ENCODE results near the gene STOM.

STOM gene

DNA sequence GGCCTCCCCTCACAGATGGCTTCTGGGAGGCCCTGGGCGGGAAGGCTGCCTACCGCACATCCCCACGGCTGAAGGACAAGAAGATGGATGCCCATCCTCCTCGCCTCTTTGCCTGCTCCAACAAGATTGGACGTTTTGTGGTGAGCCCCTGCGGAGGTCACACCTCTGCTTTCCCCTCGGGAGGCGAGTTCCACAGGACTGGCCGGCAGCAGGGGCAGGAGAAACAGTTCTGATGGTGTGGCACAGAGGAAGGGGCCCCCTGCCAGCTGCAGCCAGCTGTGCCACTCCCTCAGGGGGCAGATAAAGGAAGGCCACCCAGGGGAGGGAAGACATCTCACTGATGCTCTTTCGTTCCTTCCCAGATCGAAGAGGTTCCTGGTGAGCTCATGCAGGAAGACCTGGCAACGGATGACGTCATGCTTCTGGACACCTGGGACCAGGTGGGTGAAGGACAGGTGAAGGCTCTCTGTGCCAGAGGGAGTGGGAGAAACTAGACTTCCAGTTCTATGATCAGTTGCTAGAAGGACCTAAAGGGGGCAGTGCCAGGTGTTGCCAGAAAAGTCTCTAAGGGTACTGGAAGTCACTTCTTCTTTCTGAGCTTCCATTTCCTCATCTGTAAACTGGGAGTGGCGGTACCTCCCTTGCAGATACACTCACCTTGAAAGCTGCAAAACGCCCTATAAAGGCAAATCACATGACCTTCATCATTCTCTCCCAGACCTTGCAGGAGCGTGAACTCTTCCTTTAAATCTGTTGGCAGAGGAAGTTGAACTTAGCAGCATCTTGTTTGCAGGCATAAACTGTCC, 41.0 kb downstream of the STOM start:
- no peak overlapping the region for H3K4me3 ChIP-seq (IDR thresholded peaks at IDR 0.05; ENCODE audit: insufficient read depth, low read depth, low read length)
- H3K9ac ChIP-seq, result no peak overlapping the region
- H3K4me2 ChIP-seq, result no peak overlapping the region
- no peaks in the 10 kb centered on the region for H3K27me3 ChIP-seq (ENCODE audit: insufficient read depth, low read depth)
- TF ChIP-seq, protein P1, sequence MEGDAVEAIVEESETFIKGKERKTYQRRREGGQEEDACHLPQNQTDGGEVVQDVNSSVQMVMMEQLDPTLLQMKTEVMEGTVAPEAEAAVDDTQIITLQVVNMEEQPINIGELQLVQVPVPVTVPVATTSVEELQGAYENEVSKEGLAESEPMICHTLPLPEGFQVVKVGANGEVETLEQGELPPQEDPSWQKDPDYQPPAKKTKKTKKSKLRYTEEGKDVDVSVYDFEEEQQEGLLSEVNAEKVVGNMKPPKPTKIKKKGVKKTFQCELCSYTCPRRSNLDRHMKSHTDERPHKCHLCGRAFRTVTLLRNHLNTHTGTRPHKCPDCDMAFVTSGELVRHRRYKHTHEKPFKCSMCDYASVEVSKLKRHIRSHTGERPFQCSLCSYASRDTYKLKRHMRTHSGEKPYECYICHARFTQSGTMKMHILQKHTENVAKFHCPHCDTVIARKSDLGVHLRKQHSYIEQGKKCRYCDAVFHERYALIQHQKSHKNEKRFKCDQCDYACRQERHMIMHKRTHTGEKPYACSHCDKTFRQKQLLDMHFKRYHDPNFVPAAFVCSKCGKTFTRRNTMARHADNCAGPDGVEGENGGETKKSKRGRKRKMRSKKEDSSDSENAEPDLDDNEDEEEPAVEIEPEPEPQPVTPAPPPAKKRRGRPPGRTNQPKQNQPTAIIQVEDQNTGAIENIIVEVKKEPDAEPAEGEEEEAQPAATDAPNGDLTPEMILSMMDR (conservative IDR thresholded peaks at IDR 0.05; ENCODE audit: low read depth, low read length), result no peak
- H3K27ac ChIP-seq, result no peak overlapping the region
- H3K4me1 ChIP-seq (ENCODE audit: low read depth, poor library complexity, severe bottlenecking), result no peaks in the 10 kb centered on the region
- no peak overlapping the region for H2AFZ ChIP-seq (ENCODE audit: low read depth)
- H3K79me2 ChIP-seq (ENCODE audit: insufficient read depth, low read depth), result no peaks in the 10 kb centered on the region
- no peaks in the 10 kb centered on the region for H4K20me1 ChIP-seq (ENCODE audit: insufficient read depth)
- no peaks in the 10 kb centered on the region for H3K36me3 ChIP-seq (ENCODE audit: insufficient read depth)

DNA sequence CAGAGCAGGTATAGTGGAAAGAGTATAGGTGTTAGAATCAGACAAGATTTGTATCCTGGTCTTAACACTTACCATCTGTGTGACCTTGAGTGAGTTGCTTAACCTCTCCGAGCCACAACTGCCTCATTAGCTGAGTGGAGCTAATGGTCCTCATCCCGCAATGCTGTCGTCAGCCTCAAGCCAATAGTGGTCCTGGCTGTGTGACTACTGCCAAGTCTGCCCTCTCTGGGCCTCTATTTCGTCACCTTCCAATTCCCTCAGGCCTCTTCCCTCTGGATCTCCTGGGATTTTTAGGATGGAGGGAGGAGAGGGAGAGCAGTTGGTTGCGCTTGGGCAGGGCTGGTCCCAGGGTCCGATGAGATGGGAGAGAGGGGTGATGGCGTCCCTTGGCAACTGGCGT, 41.6 kb downstream of the STOM start:
- TF ChIP-seq, protein P1 (conservative IDR thresholded peaks at IDR 0.05; ENCODE audit: low read depth, low read length), result no peak
- no peaks in the 10 kb centered on the region for H3K27me3 ChIP-seq (ENCODE audit: insufficient read depth, low read depth)
- no peaks in the 10 kb centered on the region for H3K36me3 ChIP-seq (ENCODE audit: insufficient read depth)

DNA sequence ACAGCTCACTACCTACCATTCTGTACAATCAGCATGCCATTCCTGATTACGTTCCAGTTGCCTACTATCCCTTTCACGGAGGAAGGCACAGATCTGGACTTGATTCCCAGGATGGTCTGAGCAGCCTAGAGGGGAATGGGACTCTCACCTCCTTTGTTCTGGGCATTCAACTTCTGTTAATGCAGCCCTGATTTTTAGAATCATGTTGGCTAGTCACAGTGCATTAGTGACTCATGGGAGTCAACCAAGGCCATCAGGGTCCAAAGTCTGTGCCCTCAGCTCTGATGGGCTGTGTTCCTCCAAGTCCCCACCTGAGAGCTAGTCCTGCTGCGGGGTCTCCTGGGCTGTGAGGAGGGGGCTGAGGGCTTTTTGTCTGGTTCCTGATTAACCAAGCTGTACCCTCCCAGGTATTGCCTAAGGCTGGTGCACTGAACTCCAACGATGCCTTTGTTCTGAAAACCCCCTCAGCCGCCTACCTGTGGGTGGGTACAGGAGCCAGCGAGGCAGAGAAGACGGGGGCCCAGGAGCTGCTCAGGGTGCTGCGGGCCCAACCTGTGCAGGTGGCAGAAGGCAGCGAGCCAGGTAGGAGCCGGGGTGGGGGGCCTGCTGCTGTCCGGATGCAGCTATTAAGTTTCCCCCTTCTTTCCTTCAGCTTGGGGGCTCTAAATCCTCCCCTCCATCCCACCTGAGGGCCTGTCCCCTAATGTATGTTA, 43.0 kb downstream of the STOM start:
- TF ChIP-seq, protein P1 (conservative IDR thresholded peaks at IDR 0.05; ENCODE audit: low read depth, low read length), result no peak
- Histone ChIP-seq H3K9ac (no peak overlapping the region), H3K4me1 (ENCODE audit: low read depth, poor library complexity, severe bottlenecking) (no peaks in the 10 kb centered on the region), H3K27ac (no peak overlapping the region), H3K79me2 (ENCODE audit: insufficient read depth, low read depth) (no peaks in the 10 kb centered on the region), H3K4me3 (IDR thresholded peaks at IDR 0.05; ENCODE audit: insufficient read depth, low read depth, low read length) (no peak overlapping the region), H3K36me3 (ENCODE audit: insufficient read depth) (no peaks in the 10 kb centered on the region), H3K27me3 (ENCODE audit: insufficient read depth, low read depth) (no peaks in the 10 kb centered on the region), H2AFZ (ENCODE audit: low read depth) (no peak overlapping the region), H4K20me1 (ENCODE audit: insufficient read depth) (no peaks in the 10 kb centered on the region), H3K4me2 (no peak overlapping the region)

More for the DNA sequence above, 41.6 kb downstream of the STOM start:
- Histone ChIP-seq H3K9ac (no peak overlapping the region), H3K4me1 (ENCODE audit: low read depth, poor library complexity, severe bottlenecking) (no peaks in the 10 kb centered on the region), H3K4me2 (no peak overlapping the region), H3K4me3 (IDR thresholded peaks at IDR 0.05; ENCODE audit: insufficient read depth, low read depth, low read length) (no peak overlapping the region), H4K20me1 (ENCODE audit: insufficient read depth) (no peaks in the 10 kb centered on the region), H3K79me2 (ENCODE audit: insufficient read depth, low read depth) (no peaks in the 10 kb centered on the region), H3K27ac (no peak overlapping the region), H2AFZ (ENCODE audit: low read depth) (no peak overlapping the region)

DNA sequence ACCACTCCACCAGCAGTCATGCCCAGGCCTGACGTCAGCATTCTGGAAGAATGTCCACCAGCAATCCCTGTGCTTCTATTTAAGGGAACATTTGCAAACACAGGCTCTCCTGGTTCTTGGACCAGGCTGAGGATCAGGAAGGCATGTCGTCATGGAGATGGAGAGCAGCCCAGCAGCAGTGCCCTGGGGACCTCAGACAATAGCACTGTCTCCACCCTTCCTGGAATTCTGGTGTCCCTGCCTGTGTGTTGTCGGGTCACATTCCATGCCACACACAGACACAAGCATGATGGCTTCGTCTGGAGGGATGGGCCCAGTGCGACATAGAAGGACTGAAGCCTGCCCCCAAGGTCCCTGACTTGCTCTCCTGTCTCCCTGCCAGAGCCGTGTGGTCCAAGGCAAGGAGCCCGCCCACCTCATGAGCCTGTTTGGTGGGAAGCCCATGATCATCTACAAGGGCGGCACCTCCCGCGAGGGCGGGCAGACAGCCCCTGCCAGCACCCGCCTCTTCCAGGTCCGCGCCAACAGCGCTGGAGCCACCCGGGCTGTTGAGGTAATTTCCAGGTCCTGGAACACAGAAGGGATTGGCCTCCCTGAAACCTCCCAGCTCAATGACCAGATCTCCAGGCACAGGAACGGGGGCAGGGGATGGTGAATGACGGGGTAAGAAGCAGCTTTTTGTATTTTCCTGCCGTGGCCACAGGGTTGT, 43.8 kb downstream of the STOM start:
- Histone ChIP-seq H3K9ac (no peak overlapping the region), H3K4me1 (ENCODE audit: low read depth, poor library complexity, severe bottlenecking) (no peaks in the 10 kb centered on the region), H3K4me3 (IDR thresholded peaks at IDR 0.05; ENCODE audit: insufficient read depth, low read depth, low read length) (no peak overlapping the region), H3K4me2 (no peak overlapping the region), H3K27me3 (ENCODE audit: insufficient read depth, low read depth) (no peaks in the 10 kb centered on the region), H4K20me1 (ENCODE audit: insufficient read depth) (no peaks in the 10 kb centered on the region), H2AFZ (ENCODE audit: low read depth) (no peak overlapping the region), H3K27ac (no peak overlapping the region), H3K79me2 (ENCODE audit: insufficient read depth, low read depth) (no peaks in the 10 kb centered on the region), H3K36me3 (ENCODE audit: insufficient read depth) (no peaks in the 10 kb centered on the region)
- TF ChIP-seq, protein P1 (conservative IDR thresholded peaks at IDR 0.05; ENCODE audit: low read depth, low read length), result no peak

Measured in KMS-11 (cell line).